Smooth muscle cell (in vitro differentiated cells): ENCODE measurements around the gene NRROS. TPM values are rescaled to one million over a fixed set of nuclear protein-coding genes. Genes with fewer than 3 reads are reported as not detected.

ENCODE experiments used
- DNase-seq: peaks from one replicate; lab custom pipeline; 2025; ENCODE audit not compliant: unreplicated experiment; lab: John Stamatoyannopoulos, UW
- H2AFZ ChIP-seq: fragments of 200-600 bp; sonication (generic); 2 replicates; pipeline ENCODE4 v1.6.0; 2016; ENCODE audit warnings: antibody characterized with exemption, low read depth, mild to moderate bottlenecking
- H3F3A ChIP-seq: fragments of 200-600 bp; sonication (generic); 2 replicates; pipeline ENCODE4 v1.6.0; 2017; ENCODE audit warnings: antibody characterized with exemption, low read depth
- H3K27ac ChIP-seq: fragments of 200-600 bp; sonication (generic); 2 replicates; pipeline ENCODE4 v1.5.1; 2016; ENCODE audit warnings: low read depth, mild to moderate bottlenecking
- H3K27me3 ChIP-seq: fragments of 200-600 bp; sonication (generic); 2 replicates; pipeline ENCODE4 v1.6.1; 2016; ENCODE audit warnings: low read depth, mild to moderate bottlenecking
- H3K36me3 ChIP-seq: fragments of 200-600 bp; sonication (generic); 2 replicates; pipeline ENCODE4 v1.5.1; 2016; ENCODE audit warnings: low read depth
- H3K4me1 ChIP-seq: fragments of 200-600 bp; sonication (generic); 2 replicates; pipeline ENCODE4 v1.5.1; 2016; ENCODE audit warnings: low read depth
- H3K4me2 ChIP-seq: fragments of 200-600 bp; sonication (generic); 2 replicates; pipeline ENCODE4 v1.6.0; 2016; ENCODE audit warnings: mild to moderate bottlenecking
- H3K4me3 ChIP-seq: fragments of 200-600 bp; sonication (generic); 2 replicates; pipeline ENCODE4 v1.5.1; 2016; ENCODE audit warnings: mild to moderate bottlenecking
- H3K79me2 ChIP-seq: fragments of 200-600 bp; sonication (generic); 2 replicates; pipeline ENCODE4 v1.6.0; 2016; ENCODE audit warnings: low read depth, mild to moderate bottlenecking
- H3K9ac ChIP-seq: fragments of 200-600 bp; sonication (generic); 2 replicates; pipeline ENCODE4 v1.6.0; 2016; ENCODE audit warnings: low read depth
- H3K9me3 ChIP-seq: fragments of 200-600 bp; sonication (generic); replicated peaks from 2 replicates; pipeline ENCODE4 v1.5.1; 2016; ENCODE audit warnings: low read depth
- H4K20me1 ChIP-seq: fragments of 200-600 bp; sonication (generic); 2 replicates; pipeline ENCODE4 v1.6.0; 2016; ENCODE audit warnings: low read depth
- CTCF ChIP-seq: fragments of 200-600 bp; sonication (generic); IDR thresholded peaks from 2 replicates; pipeline ENCODE4 v1.5.1; 2017; ENCODE audit warnings: borderline replicate concordance, mild to moderate bottlenecking, antibody characterized with exemption; ENCODE audit not compliant: insufficient read depth, poor library complexity, severe bottlenecking
- WGBS: methylation state at CpG from one replicate; pipeline ENCODE4 v1.1.7; 2016; ENCODE audit warnings: low lambda C conversion rate; 5-methylcytosine and 5-hydroxymethylcytosine counted together
- polyA plus RNA-seq: library from polyadenylated mRNA; unstranded; fragments of >200 nt; fragmentation: Nextera tagmentation; extraction: Ambion mirVana; gene quantifications from 2 replicates; pipeline ENCODE4 v1.2.1, GENCODE V29; 2016
- total RNA-seq: library from RNA; depleted of rRNA; stranded (reverse); fragments of >200 nt; gene quantifications from 2 replicates; pipeline ENCODE4 v1.2.3, GENCODE V29; 2014

The NRROS gene
- total and polyA plus RNA-seq, 2 experiments from 2014 or later, result 0.45 TPM; not detected in 1

- peak; percentile 9 for DNase-seq
- Histone ChIP-seq H3F3A (no peaks in the 10 kb centered on the region), H3K27ac (no peak overlapping the region), H2AFZ (peak overlapping the region; percentile 56), H3K4me1 (peaks cover 4% of the 10 kb centered on the region), H4K20me1 (no peaks in the 10 kb centered on the region), H3K9ac (no peak overlapping the region), H3K36me3 (no peaks in the 10 kb centered on the region), H3K4me2 (no peak overlapping the region), H3K4me3 (no peak overlapping the region), H3K27me3 (no peaks in the 10 kb centered on the region), H3K79me2 (no peaks in the 10 kb centered on the region), H3K9me3 (no peaks in the 10 kb centered on the region)
- peak; percentile 80 for TF ChIP-seq CTCF
- WGBS, result 53% methylated on average over 24 of the region's 24 CpGs
Observed at GRCh38 chr3:196684548-196685407, 45.3 kb downstream of the NRROS start.

- Histone ChIP-seq H3K4me1 (peaks cover 4% of the 10 kb centered on the region), H3K36me3 (no peaks in the 10 kb centered on the region), H3K27me3 (no peaks in the 10 kb centered on the region), H3K79me2 (no peaks in the 10 kb centered on the region), H3F3A (no peaks in the 10 kb centered on the region), H3K9me3 (no peaks in the 10 kb centered on the region), H3K27ac (no peak overlapping the region), H3K4me2 (no peak overlapping the region), H4K20me1 (no peaks in the 10 kb centered on the region), H3K9ac (no peak overlapping the region), H2AFZ (no peak overlapping the region), H3K4me3 (no peak overlapping the region)
- no peak for TF ChIP-seq CTCF
- WGBS, result 93% methylated on average over 2 of the region's 2 CpGs
- no peak for DNase-seq
Observed at GRCh38 chr3:196686436-196686835, 46.9 kb downstream of the NRROS start.

- peak overlapping the region; percentile 64 for H3K4me2 ChIP-seq
Observed at GRCh38 chr3:196688349-196688748, 48.9 kb downstream of the NRROS start.

More at GRCh38 chr3:196688349-196688748, 48.9 kb downstream of the NRROS start:
- H3K4me1 ChIP-seq, result peaks cover 4% of the 10 kb centered on the region
- no peak overlapping the region for H3K4me3 ChIP-seq
- no peaks in the 10 kb centered on the region for H4K20me1 ChIP-seq
- no peaks in the 10 kb centered on the region for H3K36me3 ChIP-seq
- WGBS, result 20% methylated on average over 5 of the region's 5 CpGs
- H3K79me2 ChIP-seq, result no peaks in the 10 kb centered on the region
- H3K9me3 ChIP-seq, result no peaks in the 10 kb centered on the region
- no peaks in the 10 kb centered on the region for H3F3A ChIP-seq
- no peaks in the 10 kb centered on the region for H3K27me3 ChIP-seq
- H3K9ac ChIP-seq, result no peak overlapping the region
- H3K27ac ChIP-seq, result no peak overlapping the region
- TF ChIP-seq CTCF, result no peak
- peak overlapping the region; percentile 80 for H2AFZ ChIP-seq
- DNase-seq, result no peak
